Astrocyte (in vitro differentiated cells and primary cell): ENCODE measurements around the gene PRRT2. TPM values are rescaled to one million over a fixed set of nuclear protein-coding genes. Genes with fewer than 3 reads are reported as not detected.

Experiments
- DNase-seq: peaks from one replicate; pipeline ENCODE4 v3.0.0-alpha.2; 2010; ENCODE audit warnings: low read depth
- FAIRE-seq: peaks from 2 replicates; lab custom pipeline; 2011; peaks lifted over from hg19 to GRCh38; lab: Jason Lieb, UNC
- H2AFZ ChIP-seq: 2 replicates; pipeline ENCODE4 v1.6.0; 2012; ENCODE audit warnings: low read depth, low read length, inconsistent platforms
- H3K27ac ChIP-seq: 2 replicates; pipeline ENCODE4 v1.5.1; 2011; ENCODE audit warnings: low read depth, low read length, inconsistent platforms
- H3K27me3 ChIP-seq: 2 replicates; pipeline ENCODE4 v1.6.0; 2011; ENCODE audit warnings: low read length, inconsistent platforms; ENCODE audit not compliant: insufficient read depth
- H3K36me3 ChIP-seq: 2 replicates; pipeline ENCODE4 v1.5.1; 2011; ENCODE audit warnings: low read length, inconsistent platforms; ENCODE audit not compliant: insufficient read depth
- H3K4me1 ChIP-seq: 2 replicates; pipeline ENCODE4 v1.5.1; 2011; ENCODE audit warnings: low read length, inconsistent platforms; ENCODE audit not compliant: insufficient read depth
- H3K4me2 ChIP-seq: 2 replicates; pipeline ENCODE4 v1.6.0; 2012; ENCODE audit warnings: low read length, inconsistent platforms
- H3K4me3 ChIP-seq: 2 replicates; pipeline ENCODE4 v1.5.1; 2011; ENCODE audit warnings: low read depth, mild to moderate bottlenecking, low read length, inconsistent platforms; ENCODE audit not compliant: insufficient read depth
- H3K79me2 ChIP-seq: 2 replicates; pipeline ENCODE4 v1.6.0; 2012; ENCODE audit warnings: mild to moderate bottlenecking, low read length, inconsistent platforms; ENCODE audit not compliant: insufficient read depth
- H3K9ac ChIP-seq: 2 replicates; pipeline ENCODE4 v1.6.0; 2012; ENCODE audit warnings: mild to moderate bottlenecking, low read length, inconsistent platforms
- H3K9me3 ChIP-seq: 2 replicates; pipeline ENCODE4 v1.5.1; 2012; ENCODE audit warnings: low read depth, mild to moderate bottlenecking, low read length, inconsistent platforms; ENCODE audit not compliant: insufficient read depth
- H4K20me1 ChIP-seq: 2 replicates; pipeline ENCODE4 v1.6.0; 2012; ENCODE audit warnings: low read length, inconsistent platforms; ENCODE audit not compliant: insufficient read depth
- H3K27ac Mint-ChIP-seq: one replicate; pipeline ENCODE4 v1.8.0; 2021; ENCODE audit warnings: mild to moderate bottlenecking, mixed read lengths; ENCODE audit not compliant: unreplicated experiment
- H3K27me3 Mint-ChIP-seq: one replicate; pipeline ENCODE4 v1.8.0; 2021; ENCODE audit warnings: low read depth, mixed read lengths; ENCODE audit not compliant: unreplicated experiment
- H3K36me3 Mint-ChIP-seq: one replicate; pipeline ENCODE4 v1.8.0; 2021; ENCODE audit warnings: low read depth, mixed read lengths; ENCODE audit not compliant: unreplicated experiment
- H3K4me1 Mint-ChIP-seq: one replicate; pipeline ENCODE4 v1.8.0; 2021; ENCODE audit warnings: low read depth, mixed read lengths; ENCODE audit not compliant: unreplicated experiment
- H3K4me3 Mint-ChIP-seq: one replicate; pipeline ENCODE4 v1.8.0; 2021; ENCODE audit warnings: mild to moderate bottlenecking, moderate library complexity, mixed read lengths; ENCODE audit not compliant: unreplicated experiment
- H3K9me3 Mint-ChIP-seq: one replicate; pipeline ENCODE4 v1.8.0; 2021; ENCODE audit warnings: mild to moderate bottlenecking, mixed read lengths; ENCODE audit not compliant: unreplicated experiment
- CTCF ChIP-seq: IDR thresholded peaks from 2 replicates; pipeline ENCODE4 v1.5.1; 2011; ENCODE audit warnings: low read depth, mild to moderate bottlenecking, inconsistent platforms, low read length, moderate library complexity; ENCODE audit not compliant: insufficient read depth
- EZH2 ChIP-seq: IDR thresholded peaks from 2 replicates; pipeline ENCODE4 v1.6.1; 2012; ENCODE audit warnings: mild to moderate bottlenecking, low read length, inconsistent platforms; ENCODE audit not compliant: insufficient read depth
- total RNA-seq: library from RNA; stranded (reverse); gene quantifications from 2 replicates; pipeline ENCODE4 v1.2.1, GENCODE V29; 2021

PRRT2 gene
- total RNA-seq, 1 donor from 2014 or later = 6.2 TPM

- Histone ChIP-seq H3K79me2 (peaks cover 15% of the 10 kb centered on the region), H3K4me1 (peaks cover 10% of the 10 kb centered on the region), H3K27ac (no peak overlapping the region), H3K36me3 (peaks cover 14% of the 10 kb centered on the region), H3K9ac (no peak overlapping the region), H3K27me3 (no peaks in the 10 kb centered on the region), H3K4me3 (no peak overlapping the region), H3K9me3 (no peaks in the 10 kb centered on the region), H3K4me2 (no peak overlapping the region), H2AFZ (no peak overlapping the region), H4K20me1 (peaks cover 3% of the 10 kb centered on the region)
- FAIRE-seq = no peak
- Mint-ChIP-seq H3K36me3 (peaks cover 14% of the 10 kb centered on the region), H3K4me1 (peaks cover 7% of the 10 kb centered on the region), H3K4me3 (no peak overlapping the region), H3K27ac (no peak overlapping the region), H3K9me3 (no peaks in the 10 kb centered on the region), H3K27me3 (no peaks in the 10 kb centered on the region)
- TF ChIP-seq EZH2 = no peak
- TF ChIP-seq CTCF = no peak
- DNase-seq = no peak
These were observed 46.3 kb downstream of the PRRT2 start for GRCh38 chr16:29858149-29858849.

GRCh38 chr16:29858974-29859373 lies 47.0 kb downstream of the PRRT2 start:
- peaks cover 3% of the 10 kb centered on the region for H4K20me1 ChIP-seq
- TF ChIP-seq EZH2 = no peak
- no peak for TF ChIP-seq CTCF
- Mint-ChIP-seq H3K27ac (no peak overlapping the region), H3K4me1 (peaks cover 7% of the 10 kb centered on the region), H3K9me3 (no peaks in the 10 kb centered on the region), H3K4me3 (no peak overlapping the region), H3K27me3 (no peaks in the 10 kb centered on the region), H3K36me3 (peaks cover 14% of the 10 kb centered on the region)
- peaks cover 14% of the 10 kb centered on the region for H3K36me3 ChIP-seq
- H3K4me3 ChIP-seq = no peak overlapping the region
- peaks cover 15% of the 10 kb centered on the region for H3K79me2 ChIP-seq
- no peak overlapping the region for H3K9ac ChIP-seq
- H3K4me2 ChIP-seq = no peak overlapping the region
- DNase-seq (no peak), FAIRE-seq (no peak)
- no peak overlapping the region for H3K27ac ChIP-seq
- H2AFZ ChIP-seq = no peak overlapping the region
- no peaks in the 10 kb centered on the region for H3K9me3 ChIP-seq
- peaks cover 10% of the 10 kb centered on the region for H3K4me1 ChIP-seq
- H3K27me3 ChIP-seq = no peaks in the 10 kb centered on the region

GRCh38 chr16:29860218-29860617 lies 48.2 kb downstream of the PRRT2 start:
- peaks cover 15% of the 10 kb centered on the region for H3K79me2 ChIP-seq
- no peak overlapping the region for H3K4me3 ChIP-seq
- no peaks in the 10 kb centered on the region for H3K27me3 ChIP-seq
- H3K4me2 ChIP-seq = no peak overlapping the region
- Mint-ChIP-seq H3K4me3 (no peak overlapping the region), H3K27me3 (no peaks in the 10 kb centered on the region), H3K4me1 (peaks cover 7% of the 10 kb centered on the region), H3K27ac (no peak overlapping the region), H3K9me3 (no peaks in the 10 kb centered on the region), H3K36me3 (peaks cover 15% of the 10 kb centered on the region)
- peaks cover 10% of the 10 kb centered on the region for H3K4me1 ChIP-seq
- TF ChIP-seq EZH2 = no peak
- no peak for TF ChIP-seq CTCF
- H4K20me1 ChIP-seq = peaks cover 3% of the 10 kb centered on the region
- no peak for DNase-seq
- no peak overlapping the region for H3K9ac ChIP-seq
- no peak overlapping the region for H2AFZ ChIP-seq
- peaks cover 14% of the 10 kb centered on the region for H3K36me3 ChIP-seq
- H3K9me3 ChIP-seq = no peaks in the 10 kb centered on the region
- FAIRE-seq = no peak
- no peak overlapping the region for H3K27ac ChIP-seq
